DND-41 (cell line): ENCODE data around the gene MAP3K7CL.

Source experiments
- ATAC-seq: fragments of 200-7000 bp; cut with Tn5 transposase; 3 replicates; pipeline ENCODE4 v1.9.1; 2021; ENCODE audit warnings: low read depth; ENCODE audit not compliant: insufficient read depth
- DNase-seq: peaks from one replicate; pipeline ENCODE4 v3.0.0-alpha.2; 2020
- H2AFZ ChIP-seq: 2 replicates; pipeline ENCODE4 v1.6.0; 2012; ENCODE audit warnings: low read depth, low read length
- H3K27ac ChIP-seq: 2 replicates; pipeline ENCODE4 v1.5.1; 2012; ENCODE audit warnings: low read length, inconsistent platforms
- H3K27me3 ChIP-seq: fragments of 200-600 bp; sonication (generic); 2 replicates; pipeline ENCODE4 v1.6.0; 2012; ENCODE audit warnings: low read length, mild to moderate bottlenecking, inconsistent platforms; ENCODE audit not compliant: insufficient read depth, poor library complexity
- H3K36me3 ChIP-seq: 2 replicates; pipeline ENCODE4 v1.5.1; 2012; ENCODE audit warnings: low read length, inconsistent platforms; ENCODE audit not compliant: insufficient read depth
- H3K4me1 ChIP-seq: 2 replicates; pipeline ENCODE4 v1.5.1; 2012; ENCODE audit warnings: mild to moderate bottlenecking, low read length; ENCODE audit not compliant: insufficient read depth
- H3K4me2 ChIP-seq: 2 replicates; pipeline ENCODE4 v1.6.0; 2012; ENCODE audit warnings: mild to moderate bottlenecking, moderate library complexity, low read length, inconsistent platforms; ENCODE audit not compliant: insufficient read depth
- H3K4me3 ChIP-seq, 2 experiments: fragments of 200-600 bp in 1 of 2; shearing (Covaris generic) in 1 of 2; 2 replicates each; pipeline ENCODE4 v1.5.1; 2012 to 2016; ENCODE audit warnings: inconsistent platforms in 2 of 2, low read length in 2 of 2, mild to moderate bottlenecking in 2 of 2, low read depth in 1 of 2, moderate library complexity in 1 of 2
- H3K79me2 ChIP-seq: 2 replicates; pipeline ENCODE4 v1.6.0; 2012; ENCODE audit warnings: low read length, inconsistent platforms; ENCODE audit not compliant: insufficient read depth
- H3K9ac ChIP-seq: 2 replicates; pipeline ENCODE4 v1.6.0; 2012; ENCODE audit warnings: low read depth, mild to moderate bottlenecking, inconsistent platforms, low read length, moderate library complexity
- H3K9me3 ChIP-seq: 2 replicates; pipeline ENCODE4 v1.5.1; 2012; ENCODE audit warnings: low read length, moderate library complexity, mild to moderate bottlenecking, inconsistent platforms; ENCODE audit not compliant: insufficient read depth, severe bottlenecking
- H4K20me1 ChIP-seq: 2 replicates; pipeline ENCODE4 v1.6.0; 2012; ENCODE audit warnings: low read length; ENCODE audit not compliant: insufficient read depth
- CTCF ChIP-seq: IDR thresholded peaks from 2 replicates; pipeline ENCODE4 v1.5.1; 2012; ENCODE audit warnings: borderline replicate concordance, low read length, moderate library complexity, mild to moderate bottlenecking; ENCODE audit not compliant: poor library complexity, severe bottlenecking; ENCODE audit errors: extremely low read depth
- EZH2 ChIP-seq: IDR thresholded peaks from 3 replicates; pipeline ENCODE4 v1.6.1; 2012; ENCODE audit warnings: borderline replicate concordance, low read depth, mild to moderate bottlenecking, moderate library complexity, low read length, inconsistent platforms; ENCODE audit not compliant: severe bottlenecking

Gene MAP3K7CL

DNA sequence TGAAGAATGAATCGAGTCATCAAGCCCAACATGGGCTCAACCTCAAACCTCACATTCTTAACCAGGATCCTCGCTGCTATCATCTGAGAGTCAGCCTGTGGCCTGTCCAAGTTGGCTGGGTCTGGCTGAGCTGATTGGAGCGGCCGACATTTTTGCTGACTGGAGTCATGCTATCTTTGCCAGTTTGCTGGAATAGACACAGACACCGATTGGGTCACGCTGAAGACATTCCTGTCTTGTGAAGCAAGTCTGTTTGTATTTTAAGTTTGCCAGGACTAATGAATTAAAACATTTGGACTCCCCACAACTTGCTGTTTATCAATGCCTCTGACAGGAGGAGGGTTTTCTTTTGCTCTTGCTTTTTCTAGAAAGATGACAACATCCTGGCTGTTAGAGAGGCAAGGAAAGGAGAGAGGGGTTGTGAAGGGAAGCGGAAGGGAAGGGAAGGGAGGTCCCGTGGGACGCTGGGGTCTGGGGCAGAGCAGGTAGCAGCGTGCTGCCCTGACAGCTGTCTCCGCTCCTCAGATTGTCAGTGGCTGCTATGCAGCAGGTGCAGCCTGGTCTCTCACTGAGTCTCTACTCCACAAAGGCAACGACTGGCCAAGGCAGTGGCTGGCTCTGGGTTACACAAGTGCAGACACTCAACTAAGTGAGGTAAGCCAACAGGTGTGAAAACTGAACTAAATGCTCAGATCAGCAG lies at the start of gene MAP3K7CL:
TSS of gene MAP3K7CL (plus strand) at position 375 of the 700 bp plus-strand sequence. CDS start 2,701 bp downstream, outside the sequence.
- Histone ChIP-seq H3K27ac (no peak within 1 kb of the TSS), H3K27me3 (no peaks in the 10 kb centered on the region), H3K79me2 (no peaks in the 10 kb centered on the region), H3K36me3 (no peaks in the 10 kb centered on the region), H3K4me3 (no peak within 1 kb of the TSS), H3K4me2 (no peak within 1 kb of the TSS), H3K4me1 (peaks cover 14% of the 10 kb centered on the region), H4K20me1 (no peaks in the 10 kb centered on the region), H3K9me3 (no peaks in the 10 kb centered on the region), H3K9ac (no peak within 1 kb of the TSS), H2AFZ (no peak within 1 kb of the TSS; the same call in 1 of the 2 replicates)
- DNase-seq (peak; percentile 34), ATAC-seq (peak; percentile 71)
- TF ChIP-seq CTCF (no peak), EZH2 (no peak)

DNA sequence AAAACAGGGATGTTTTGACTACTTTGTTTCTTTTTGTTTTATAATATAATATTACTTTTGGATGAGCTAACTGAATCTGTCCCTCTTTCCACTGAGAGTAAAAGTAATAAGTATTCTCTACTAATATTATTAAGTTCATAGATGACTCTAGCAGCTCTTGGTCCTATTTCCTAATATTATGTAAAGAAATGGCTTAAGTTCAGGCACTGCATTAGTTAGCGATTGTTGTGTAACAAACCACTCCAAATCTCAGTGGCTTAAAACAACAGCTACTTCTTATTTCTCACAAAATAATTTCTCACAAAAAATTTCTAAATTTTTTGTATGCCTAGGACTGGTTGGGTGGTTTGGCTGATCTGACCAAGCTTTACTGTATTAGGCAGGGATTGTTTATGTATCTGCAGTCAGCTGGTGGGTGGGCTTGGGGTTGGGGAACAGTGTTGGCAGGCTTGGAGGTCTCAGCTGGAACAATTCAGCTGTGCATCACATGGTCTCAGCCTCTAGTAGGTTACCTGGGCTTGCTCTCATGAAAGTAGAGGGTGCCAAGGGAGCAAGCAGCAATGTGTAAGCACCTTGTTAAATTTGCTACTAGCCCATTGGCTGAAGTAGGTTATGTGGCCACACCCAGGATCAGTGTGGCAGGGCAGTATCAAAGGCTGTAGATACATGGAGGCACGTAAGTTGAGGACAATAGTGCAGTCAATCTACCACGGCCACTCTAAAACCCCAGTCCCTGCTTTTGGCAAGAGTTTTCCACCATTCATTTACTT lies 48.2 kb upstream of the MAP3K7CL start:
- Histone ChIP-seq H3K27ac (no peak overlapping the region), H2AFZ (no peak overlapping the region), H3K4me1 (peaks cover 21% of the 10 kb centered on the region), H4K20me1 (no peaks in the 10 kb centered on the region), H3K4me2 (no peak overlapping the region), H3K4me3 (no peak overlapping the region), H3K9me3 (no peaks in the 10 kb centered on the region), H3K79me2 (no peaks in the 10 kb centered on the region), H3K9ac (no peak overlapping the region), H3K27me3 (no peaks in the 10 kb centered on the region), H3K36me3 (no peaks in the 10 kb centered on the region)
- TF ChIP-seq EZH2 (no peak), CTCF (no peak)
- DNase-seq (no peak), ATAC-seq (no peak)

GRCh38 chr21:29083306-29083705 lies 47.1 kb upstream of the MAP3K7CL start:
- Histone ChIP-seq H3K4me1 (peaks cover 21% of the 10 kb centered on the region), H3K79me2 (no peaks in the 10 kb centered on the region), H3K27me3 (no peaks in the 10 kb centered on the region), H3K36me3 (no peaks in the 10 kb centered on the region), H3K27ac (no peak overlapping the region), H3K9ac (no peak overlapping the region), H2AFZ (no peak overlapping the region), H4K20me1 (no peaks in the 10 kb centered on the region), H3K4me2 (no peak overlapping the region), H3K4me3 (no peak overlapping the region), H3K9me3 (no peaks in the 10 kb centered on the region)
- DNase-seq (no peak), ATAC-seq (no peak)
- TF ChIP-seq CTCF, result no peak
- TF ChIP-seq EZH2, result no peak
